Activated CD8-positive, alpha-beta memory T cell treated with anti-CD3 and anti-CD28 coated beads for 4 hours (primary cell): ENCODE data around the gene MAP2.
"Not testable (repeated sequence)": the region's sequence is repeated elsewhere in the genome, so short reads cannot be mapped to it uniquely, and the experiment has no call there.

Source experiments
- DNase-seq, 2 donors: peaks; one replicate each; pipeline ENCODE4 v3.0.0-alpha.2; 2020; ENCODE audit warnings: low read depth in 2 of 2

MAP2 gene

DNA sequence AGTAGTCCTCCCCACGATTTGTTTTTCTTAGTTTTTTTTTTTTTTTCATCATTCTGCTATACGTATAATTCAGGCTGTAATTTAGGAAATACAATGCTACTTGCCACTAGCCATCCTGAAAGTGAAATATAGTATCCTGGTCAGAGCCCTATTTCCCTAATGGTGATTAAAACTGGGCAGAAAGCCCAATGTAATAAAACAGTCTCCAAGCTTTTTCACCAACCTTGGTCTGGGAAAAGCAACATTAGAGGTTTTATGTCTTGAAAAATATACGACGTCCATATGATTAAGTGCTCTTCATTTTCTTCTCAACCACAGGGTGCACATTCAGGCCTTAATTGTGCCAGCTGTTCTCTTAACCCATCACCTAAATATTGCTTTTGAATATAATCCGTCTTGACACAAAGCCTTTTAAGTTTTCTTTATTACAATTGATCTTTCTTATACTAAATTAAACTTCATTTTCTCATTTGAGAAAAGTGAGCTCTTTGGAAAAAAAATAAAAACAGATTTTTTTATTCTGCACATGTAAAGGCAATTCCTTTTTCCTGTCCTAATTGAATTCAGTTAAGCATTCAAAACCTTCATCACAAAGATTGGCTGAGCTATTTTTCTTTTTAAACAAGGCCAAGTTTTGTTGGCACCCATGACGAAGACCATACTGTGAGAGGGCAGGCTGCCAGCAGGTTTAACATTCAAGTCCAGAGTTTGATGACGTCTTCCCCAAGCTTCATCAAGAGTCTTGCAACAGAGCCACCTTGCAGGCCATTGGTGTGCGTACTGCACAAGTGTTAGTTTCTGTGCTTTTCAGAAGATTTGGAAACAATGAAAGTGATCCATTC, 52.7 kb downstream of the MAP2 start:
- no peak for DNase-seq

DNA sequence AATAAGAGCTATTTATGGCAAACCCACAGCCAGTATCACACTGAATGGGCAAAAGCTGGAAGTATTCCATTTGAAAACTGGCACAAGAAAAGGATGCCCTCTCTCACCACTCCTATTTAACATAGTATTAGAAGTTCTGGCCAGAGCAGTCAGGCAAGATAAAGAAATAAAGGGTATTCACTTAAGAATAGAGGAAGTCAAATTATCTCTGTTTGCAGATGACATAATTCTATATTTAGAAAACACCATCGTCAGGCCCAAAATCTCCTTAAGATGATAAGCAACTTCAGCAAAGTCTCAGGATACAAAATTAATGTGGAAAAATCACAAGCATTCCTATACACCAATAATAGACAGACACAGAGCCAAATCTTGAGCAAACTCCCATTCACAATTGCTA, 68.4 kb downstream of the MAP2 start:
- not testable (repeated sequence) for DNase-seq

DNA sequence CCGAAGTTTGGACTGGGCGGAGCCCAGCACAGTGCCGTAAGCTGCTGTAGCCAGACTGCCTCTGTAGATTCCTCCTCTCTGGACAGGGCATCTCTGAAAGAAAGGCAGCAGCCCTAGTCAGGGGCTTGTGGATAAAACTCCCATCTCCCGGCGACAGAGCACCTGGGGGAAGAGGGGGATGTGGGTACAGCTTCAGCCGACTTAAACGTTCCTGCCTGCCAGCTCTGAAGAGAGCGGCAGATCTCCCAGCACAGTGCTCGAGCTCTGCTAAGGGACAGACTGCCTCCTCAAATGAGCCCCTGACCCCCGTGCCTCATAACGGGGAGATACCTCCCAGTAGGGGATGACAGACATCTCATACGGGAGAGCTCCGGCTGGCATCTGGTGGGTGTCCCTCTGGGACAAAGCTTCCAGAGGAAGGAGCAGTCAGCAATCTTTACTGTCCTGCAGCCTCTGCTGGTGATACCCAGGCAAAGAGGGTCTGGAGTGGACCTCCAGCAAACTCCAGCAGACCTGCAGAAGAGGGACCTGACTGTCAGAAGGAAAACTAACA, 71.3 kb downstream of the MAP2 start:
- not testable (repeated sequence) for DNase-seq

DNA sequence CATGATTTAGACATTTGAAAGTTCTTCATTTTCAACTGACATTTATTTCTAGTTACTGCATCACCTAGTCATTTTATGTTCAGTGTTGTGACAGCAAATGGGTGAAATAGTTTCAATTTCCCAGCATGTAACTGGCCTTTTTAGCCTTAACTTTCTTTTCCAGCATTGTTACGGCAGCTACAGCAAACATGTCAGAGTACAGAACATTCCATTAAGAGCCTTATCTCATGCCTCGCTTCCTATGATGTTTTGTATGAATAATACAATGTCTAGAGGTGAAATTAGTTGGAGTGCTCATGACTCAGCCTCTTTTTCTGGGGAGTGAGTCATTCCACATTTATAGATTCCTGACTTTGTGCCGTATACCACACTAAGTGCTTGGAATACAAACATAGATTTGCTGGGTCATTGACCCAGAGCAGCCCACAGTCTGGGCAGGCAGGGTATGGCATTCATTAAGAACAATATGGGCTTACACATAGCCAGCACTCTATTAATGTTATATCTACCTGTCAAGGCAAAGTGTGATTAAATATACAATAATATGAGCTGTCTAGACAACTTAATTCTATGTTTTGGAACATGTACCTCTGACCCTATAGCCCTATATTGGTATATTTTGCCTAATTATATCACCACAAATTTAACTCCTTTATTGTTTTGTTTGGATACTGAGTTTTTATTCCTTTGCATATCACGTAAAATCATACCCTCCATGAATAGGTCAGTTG, 72.2 kb downstream of the MAP2 start:
- no peak for DNase-seq

DNA sequence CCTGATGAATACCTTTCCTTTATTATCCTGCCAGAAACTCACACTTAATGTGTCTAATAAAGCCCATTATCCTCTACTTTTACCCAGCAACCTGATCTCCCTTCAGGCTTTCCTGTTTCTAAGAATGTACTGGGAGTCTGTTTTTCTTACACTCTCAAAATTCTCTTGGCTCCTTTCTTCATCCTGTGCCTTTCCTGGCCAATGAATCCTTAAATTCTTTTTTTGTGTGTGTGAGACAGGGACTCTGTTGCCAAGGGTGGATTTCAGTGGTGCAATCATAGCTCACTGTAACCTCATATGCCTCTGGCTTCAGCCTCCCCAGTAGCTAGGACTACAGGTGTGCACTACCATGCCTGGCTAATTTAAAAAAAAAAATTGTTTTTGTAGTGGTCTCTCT, 72.7 kb downstream of the MAP2 start:
- no peak for DNase-seq

DNA sequence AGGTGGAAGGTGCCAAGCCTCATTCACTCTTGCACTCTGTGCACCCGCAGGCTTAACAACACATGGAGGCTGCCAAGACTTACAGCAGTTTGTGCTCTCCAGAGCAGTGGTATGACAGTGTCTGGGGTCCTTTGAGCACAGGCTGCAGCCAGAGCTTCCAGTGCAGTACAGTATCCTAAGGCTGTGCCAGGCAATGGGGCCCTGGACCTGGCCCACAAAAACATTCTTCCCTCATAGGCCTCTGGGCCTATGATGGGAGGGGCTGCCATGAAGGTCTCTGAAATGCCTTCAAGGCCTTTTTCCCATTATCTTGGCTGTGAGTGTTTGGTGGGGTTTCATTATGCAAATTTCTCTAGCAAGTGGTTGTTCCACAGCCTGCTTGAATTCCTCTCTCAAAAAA, 74.8 kb downstream of the MAP2 start:
- DNase-seq, result no peak

DNA sequence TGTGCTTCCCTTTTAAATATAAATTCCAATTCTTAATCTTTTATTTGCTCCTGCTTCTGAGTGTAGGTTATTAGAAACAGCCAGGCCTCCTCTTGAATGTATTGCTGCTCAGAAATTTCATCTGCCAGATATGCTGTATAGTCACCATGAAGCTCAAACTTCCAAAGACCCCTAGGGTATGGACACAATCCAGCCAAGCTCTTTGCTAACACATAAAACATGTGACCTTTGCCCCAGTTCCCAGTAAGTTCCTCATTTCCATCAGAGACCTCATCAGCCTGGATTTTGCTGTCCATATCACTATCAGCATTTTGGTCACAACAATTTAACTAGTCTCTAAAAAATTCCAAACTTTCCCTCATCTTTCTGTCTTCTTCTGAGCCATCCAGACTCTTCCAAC, 75.2 kb downstream of the MAP2 start:
- DNase-seq, result no peak

DNA sequence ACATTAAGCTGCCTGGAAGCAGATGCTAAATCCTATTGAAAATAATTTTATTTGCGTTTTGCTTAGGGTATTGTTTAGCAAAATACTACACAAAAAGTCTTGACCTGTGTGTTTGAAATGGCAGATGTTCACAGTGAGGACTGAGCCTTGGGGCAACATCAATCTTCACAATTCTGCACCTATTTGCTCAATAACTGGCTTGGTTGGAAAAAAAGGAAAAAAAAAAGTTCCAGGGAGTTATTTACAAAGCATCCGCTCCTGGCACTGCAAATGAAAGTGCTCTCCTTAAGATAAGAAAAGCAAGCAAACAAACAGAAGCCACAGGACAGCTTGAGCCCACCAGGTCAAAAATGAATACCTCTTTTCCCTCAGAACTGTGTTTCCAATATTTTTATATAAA, 77.7 kb downstream of the MAP2 start:
- DNase-seq, result no peak

DNA sequence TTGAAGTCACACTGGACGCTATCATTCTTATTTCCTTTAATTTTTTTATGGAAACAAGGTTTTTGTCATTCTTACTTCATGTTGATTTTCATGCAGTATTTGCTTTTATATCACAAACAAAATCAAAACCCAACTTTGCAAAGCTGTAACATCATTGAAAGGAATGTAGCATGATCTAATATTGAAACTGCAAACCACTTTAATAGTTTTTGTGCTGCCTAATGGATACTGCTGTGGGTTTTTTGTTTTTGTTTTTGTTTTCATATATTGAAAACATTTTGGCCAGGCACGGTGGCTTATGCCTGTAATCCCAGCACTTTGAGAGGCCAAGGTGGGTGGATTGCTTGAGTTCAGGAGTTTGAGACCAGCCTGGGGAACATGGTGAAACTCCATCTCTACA, 81.6 kb downstream of the MAP2 start:
- no peak for DNase-seq

DNA sequence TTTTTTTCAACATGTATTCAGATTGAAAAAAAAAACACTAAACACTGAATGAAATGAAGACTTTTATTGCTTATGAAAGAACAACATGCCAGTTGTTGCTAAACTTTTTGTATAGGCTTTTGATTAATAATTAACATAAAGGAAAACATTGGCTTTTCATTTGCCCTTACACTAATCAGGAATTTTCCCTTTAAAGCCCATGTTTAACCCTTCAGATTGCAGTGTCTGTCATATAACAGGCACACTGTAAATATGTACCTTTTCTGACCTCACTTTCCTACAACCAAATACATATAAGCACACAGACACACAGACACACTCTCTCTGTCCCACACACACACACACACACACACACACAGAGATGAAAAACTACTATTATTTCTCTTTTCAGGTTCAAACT, 84.4 kb downstream of the MAP2 start:
- DNase-seq, result no peak

DNA sequence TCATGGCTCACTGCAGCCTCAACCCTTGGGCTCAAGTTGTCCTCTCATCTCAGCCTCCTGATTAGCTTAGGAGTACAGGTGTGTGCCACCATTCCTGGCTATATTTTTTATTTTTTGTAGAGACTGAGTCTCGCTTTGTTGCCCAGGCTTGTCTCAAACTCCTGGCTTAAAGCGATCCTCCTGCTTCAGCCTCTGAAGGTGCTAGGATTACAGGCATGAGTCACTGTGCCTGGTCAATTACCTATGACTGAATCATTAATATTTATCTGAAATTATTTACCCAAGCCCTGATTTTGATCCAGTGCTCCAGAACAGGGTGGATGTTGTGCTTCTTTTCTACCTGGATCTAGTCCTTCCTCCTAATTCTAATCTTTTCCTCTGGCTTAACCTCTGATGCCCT, 87.8 kb downstream of the MAP2 start:
- no peak for DNase-seq

DNA sequence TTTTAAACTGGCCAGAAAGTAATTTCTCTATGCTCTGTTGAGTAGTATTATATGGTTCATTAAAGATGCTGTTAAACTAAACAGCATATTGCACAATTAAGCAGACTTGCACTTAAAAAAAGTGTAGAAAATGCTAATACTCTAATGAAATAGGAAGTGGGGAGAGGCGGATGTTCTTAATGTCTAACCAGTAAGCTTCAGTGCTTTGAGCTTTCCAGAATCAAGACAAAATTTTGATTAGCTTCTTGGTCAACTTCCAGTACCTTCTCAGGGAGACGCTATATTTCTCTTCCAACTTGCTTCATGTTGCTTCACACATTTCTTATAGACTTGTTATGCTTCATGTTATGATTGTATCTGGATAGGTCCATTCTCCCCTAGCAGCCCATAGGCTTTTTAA, 89.1 kb downstream of the MAP2 start:
- no peak for DNase-seq

DNA sequence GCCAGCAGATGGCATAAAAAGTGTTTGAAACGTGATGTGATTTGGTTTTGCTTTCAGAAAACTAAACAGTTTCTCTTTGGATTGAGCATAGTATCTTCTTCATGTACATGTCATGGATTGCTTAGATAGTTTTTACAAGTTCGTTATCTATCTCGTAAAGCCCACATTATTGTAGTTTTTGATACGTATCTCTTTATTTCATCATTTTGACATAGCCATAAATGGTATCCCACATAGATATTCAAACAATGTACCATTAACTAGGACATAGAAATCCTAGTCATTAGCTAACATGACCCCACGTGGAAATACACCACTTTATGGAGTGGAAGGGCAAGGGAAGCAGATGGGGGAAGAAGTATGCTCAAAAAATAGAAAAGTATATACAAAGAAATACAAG, 93.6 kb downstream of the MAP2 start:
- no peak for DNase-seq

DNA sequence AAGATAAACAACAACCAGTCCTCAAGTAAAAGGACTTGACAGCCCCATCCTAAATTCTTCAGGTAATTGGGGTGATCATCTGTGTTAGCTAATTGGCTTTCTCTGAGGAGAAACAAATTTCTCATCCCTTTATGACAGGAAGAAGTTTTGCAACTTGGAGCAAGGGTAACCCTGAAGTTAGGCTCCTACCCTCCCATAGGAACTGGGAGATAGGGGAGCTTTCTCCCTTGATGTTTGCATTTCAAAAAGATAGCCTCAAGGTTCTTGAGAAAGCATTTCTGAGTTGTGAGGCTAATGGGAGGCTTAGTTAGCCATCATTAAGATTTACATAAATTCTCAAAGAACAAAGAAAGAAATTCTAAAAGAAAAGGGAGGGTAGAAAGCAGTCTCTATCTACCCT, 95.4 kb downstream of the MAP2 start:
- no peak for DNase-seq

DNA sequence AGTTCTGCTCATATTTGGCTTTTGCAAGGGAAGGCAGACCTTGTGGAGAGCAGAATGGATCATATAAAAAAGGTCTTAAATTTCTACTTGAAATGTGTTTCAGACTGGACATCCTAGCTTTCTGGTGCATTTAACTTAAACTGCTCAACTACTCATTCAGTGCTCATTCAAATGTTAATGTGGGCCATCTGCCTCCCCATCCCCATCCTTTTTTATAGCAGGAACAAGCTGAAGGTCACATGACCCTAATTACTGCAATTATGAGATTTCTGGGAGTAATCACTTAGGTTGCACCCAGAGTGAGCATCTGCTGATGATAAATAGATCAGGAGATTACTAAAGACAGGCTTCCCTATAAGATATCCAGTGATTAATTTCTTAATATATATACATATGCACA, 96.1 kb downstream of the MAP2 start:
- DNase-seq, result no peak

DNA sequence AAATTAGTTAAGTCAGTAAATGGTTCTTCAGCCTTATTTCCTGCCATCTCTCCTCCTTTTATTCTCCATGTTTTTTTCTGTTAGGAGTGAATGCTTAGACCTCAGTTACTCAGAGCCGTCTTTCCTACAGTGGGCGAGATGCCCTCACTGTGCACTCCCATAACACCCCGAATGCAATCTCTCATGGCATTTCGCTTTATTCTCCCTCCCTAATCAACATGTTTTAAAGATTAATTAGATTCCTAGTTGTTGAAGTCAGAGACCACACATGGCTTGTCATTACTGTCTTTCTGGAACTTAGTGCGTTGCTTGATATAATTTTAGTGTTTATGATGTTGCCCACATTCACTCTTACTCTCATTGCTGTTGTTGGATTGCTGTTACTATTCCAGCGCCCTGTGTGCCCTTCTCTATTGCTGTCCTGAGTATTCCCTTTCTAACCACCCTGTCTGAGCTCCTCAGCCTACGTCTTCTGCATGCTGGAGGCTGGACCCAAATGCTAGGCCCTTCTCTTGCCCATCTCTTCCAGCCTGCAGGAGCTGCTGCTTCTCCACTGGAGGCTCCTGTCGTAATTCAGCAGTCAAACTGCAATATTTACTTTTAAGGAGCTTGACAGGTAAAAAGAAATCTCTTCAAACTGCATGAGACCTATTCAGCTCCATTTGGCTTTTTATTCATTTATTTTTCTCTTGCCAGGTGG, 99.3 kb downstream of the MAP2 start:
- DNase-seq, result no peak

DNA sequence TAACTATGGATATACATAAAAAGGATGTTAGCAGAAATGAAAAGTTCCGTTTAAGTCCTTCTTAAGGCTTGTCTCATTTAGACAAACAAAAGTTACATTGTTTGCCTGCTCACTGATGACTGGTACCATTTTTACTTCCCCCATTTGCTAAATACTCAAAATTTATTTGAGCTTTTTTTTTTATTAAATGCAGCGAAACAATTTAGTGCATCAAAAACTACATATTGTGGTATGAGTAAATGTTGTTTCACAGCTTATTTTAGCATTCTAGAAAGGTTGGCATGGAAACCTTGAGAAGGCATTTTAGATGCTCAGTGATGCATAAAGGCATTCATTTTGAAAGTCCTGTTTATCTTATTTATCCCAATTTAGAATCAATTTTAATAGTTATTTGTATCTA, 100.0 kb downstream of the MAP2 start:
- DNase-seq, result no peak

DNA sequence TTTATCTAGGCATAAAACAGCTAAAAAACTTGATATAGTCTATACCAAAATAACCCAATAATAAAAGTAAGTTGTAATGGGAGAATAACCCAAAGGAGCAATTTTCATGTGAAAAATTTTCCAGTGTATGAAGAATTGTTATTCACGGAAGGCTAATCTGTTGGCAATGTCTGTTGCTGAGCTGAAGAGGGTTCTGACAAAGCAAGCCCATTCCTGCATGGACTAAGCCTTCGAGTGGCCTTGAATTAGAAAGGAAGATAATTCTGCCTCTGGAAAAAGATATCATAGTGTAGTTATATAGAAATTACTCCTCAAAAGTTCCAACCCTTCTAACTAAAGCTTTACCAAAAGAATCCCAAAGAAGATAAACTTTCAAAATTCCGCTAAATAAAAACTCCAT, 101.5 kb downstream of the MAP2 start:
- DNase-seq, result no peak

DNA sequence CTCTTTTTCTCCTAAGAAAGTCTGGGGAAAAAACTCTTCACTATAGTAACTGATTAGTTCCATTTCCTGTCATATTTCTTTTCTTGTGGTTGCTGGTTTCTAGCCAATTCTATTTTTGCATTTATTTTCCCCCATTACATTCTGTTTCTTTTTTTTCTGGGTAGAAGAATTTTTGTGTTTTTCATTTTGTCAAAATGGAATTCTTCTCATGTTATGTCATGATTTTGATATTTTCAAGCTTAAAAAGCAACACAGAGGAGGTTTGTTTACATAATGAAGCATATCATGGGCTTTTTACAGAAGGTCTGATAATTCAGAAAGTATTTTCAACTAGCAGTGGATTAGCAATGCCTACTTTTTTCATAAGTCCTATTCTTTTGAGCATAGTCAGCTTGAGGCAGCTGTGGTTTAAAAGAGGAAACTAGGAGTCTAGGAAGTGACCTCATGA, 102.0 kb downstream of the MAP2 start:
- DNase-seq, result no peak

DNA sequence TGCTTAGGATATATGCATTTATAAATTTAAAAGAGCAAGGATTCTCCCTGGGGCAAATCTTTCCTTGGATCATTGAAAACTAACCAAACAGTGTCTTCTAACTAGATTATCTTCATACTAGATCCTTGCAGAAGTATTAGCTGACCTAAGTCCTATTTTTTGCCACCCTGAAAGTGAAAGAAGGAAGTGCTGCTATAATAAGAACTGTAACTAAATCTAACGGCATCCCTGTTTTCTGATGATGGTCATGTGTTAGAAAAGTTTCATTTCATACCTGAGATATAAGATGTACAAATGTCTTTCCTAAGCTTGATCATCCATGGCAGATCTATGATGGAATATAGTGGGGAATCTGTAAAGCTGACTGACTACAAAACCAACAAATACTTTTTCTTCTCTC, 102.7 kb downstream of the MAP2 start:
- no peak for DNase-seq

DNA sequence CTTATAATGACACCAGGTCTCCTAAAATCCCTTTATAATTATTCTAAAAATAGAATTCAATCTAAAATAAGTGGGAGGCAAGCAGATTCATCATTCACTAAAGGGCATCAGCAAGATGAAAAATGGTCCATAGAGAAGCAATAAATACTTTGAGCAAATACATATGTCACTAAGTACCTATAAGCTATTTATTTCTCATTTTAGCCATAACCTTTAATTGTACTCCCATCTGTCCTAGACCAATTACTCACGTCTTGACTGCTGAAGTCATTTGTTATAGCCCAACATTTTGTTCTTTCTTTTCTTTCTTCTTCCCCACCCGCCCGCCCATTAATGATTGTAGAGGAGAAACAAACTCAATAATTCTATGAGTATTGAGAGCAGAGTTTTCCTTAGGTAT, 105.7 kb downstream of the MAP2 start:
- DNase-seq, result no peak

DNA sequence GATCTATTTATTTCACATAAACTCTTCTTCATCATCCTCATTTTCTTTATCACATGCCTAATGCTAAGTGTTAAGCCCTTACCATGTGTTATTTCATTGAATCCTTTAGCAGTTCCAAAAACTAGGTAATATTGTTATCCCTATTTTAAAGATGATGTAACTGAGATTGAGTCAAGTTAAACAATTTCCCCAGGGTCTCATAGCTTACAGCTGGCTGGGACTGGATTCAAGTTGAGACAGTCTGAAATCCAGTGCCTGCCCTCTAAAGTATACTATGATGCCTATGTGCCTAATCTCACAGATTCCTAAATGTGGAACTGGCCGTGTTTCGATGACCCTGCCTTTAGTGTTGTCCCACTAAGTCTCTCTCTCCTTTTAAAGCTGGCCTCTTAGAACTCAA, 108.5 kb downstream of the MAP2 start:
- no peak for DNase-seq
